Motor neuron (in vitro differentiated cells): ENCODE results near the gene KRTAP5-5. TPM values are rescaled to one million over a fixed set of nuclear protein-coding genes. Genes with fewer than 3 reads are reported as not detected.
A peak's percentile ranks its signal among the peaks of the same experiment; 100 is the strongest.

Source experiments
- ATAC-seq, 8 experiments: fragments of 200-7000 bp; cut with Tn5 transposase; replicated peaks in 6 of 8; 2 replicates each; pipeline ENCODE4 v1.8.0; 2021; ENCODE audit warnings: mild to moderate bottlenecking in 8 of 8, moderate library complexity in 8 of 8
- H3K27ac ChIP-seq, 2 donors: fragments of 250-450 bp; sonication (Bioruptor Pico); 2 replicates each; pipeline ENCODE4 v1.9.0; 2021; ENCODE audit warnings: antibody characterized with exemption in 2 of 2, mild to moderate bottlenecking in 2 of 2, moderate library complexity in 1 of 2
- H3K4me1 ChIP-seq, 2 donors: fragments of 250-450 bp; sonication (Bioruptor Pico); replicated peaks in 1 of 2; 2 replicates each; pipeline ENCODE4 v1.6.1; 2021; ENCODE audit warnings: antibody characterized with exemption in 2 of 2, mild to moderate bottlenecking in 2 of 2, moderate library complexity in 1 of 2
- H3K4me3 ChIP-seq, 5 donors: fragments of 250-450 bp; sonication (Bioruptor Pico); 2 replicates each; pipeline ENCODE4 v1.9.0; 2021; ENCODE audit warnings: antibody characterized with exemption in 5 of 5, mild to moderate bottlenecking in 5 of 5, moderate library complexity in 4 of 5
- WGBS, 10 experiments: fragments of 450-650 bp; shearing (Covaris generic); methylation state at CpG; one replicate each; pipeline ENCODE4 v1.0.0; 2022; 5-methylcytosine and 5-hydroxymethylcytosine counted together
- in situ Hi-C, 9 experiments: fragments of 400-800 bp; cut with MboI; loops; one replicate each; pipeline ENCODE4 v1.15.0; 2021; ENCODE audit warnings: low sequenced_read_pairs in 9 of 9, low pct_unique_long_range_greater_than_20kb in 2 of 9; ENCODE audit not compliant: unreplicated experiment in 9 of 9
- total RNA-seq, 8 experiments: library from RNA; unstranded; fragments of 300-600 nt; gene quantifications; 2 replicates each; pipeline versions ENCODE4 v1.2.3 to v1.2.4, GENCODE V29; 2022

The KRTAP5-5 gene
- total RNA-seq, 8 experiments from 2014 or later, result not detected

GRCh38 chr11:1619449-1619848 is 10.1 kb upstream of the KRTAP5-5 start:
- WGBS, 10 experiments, result 0 to 65% (median 44%) methylated on average over 1 to 10 of the region's 10 CpGs; no CpG with 5 or more reads in 1 of the 10 experiments
- ATAC-seq, result peak in 1 of 8 experiments; percentile 22
- in situ Hi-C loops, result no loop called here
- no peak overlapping the region for H3K27ac ChIP-seq
- H3K4me3 ChIP-seq, result no peak overlapping the region
- no peaks in the 10 kb centered on the region for H3K4me1 ChIP-seq

- in situ Hi-C loops, result no loop called here
- H3K27ac ChIP-seq, result no peak within 1 kb of the TSS
- WGBS, 10 experiments, result 57 to 71% (median 67%) methylated on average over 1 of the region's 1 CpG; no CpG with 5 or more reads in 7 of the 10 experiments
Observed at GRCh38 chr11:1622086-1622485, 7.5 kb upstream of the KRTAP5-5 start, which contains the start of gene KRTAP5-4. KRTAP5-4 (minus strand) TSS chr11:1622138; CDS start chr11:1622093, 45 bp downstream.

GRCh38 chr11:1623716-1624115 is 5.9 kb upstream of the KRTAP5-5 start:
- Histone ChIP-seq H3K4me3 (no peak overlapping the region), H3K4me1 (peaks cover 0 to 3% of the 10 kb centered on the region in 2 donors), H3K27ac (no peak overlapping the region)
- in situ Hi-C loops, result no loop called here
- no peak for ATAC-seq
- WGBS, 10 experiments, result 36 to 81% (median 69%) methylated on average over 3 to 6 of the region's 9 CpGs; no CpG with 5 or more reads in 4 of the 10 experiments

More at GRCh38 chr11:1622086-1622485, 7.5 kb upstream of the KRTAP5-5 start, which contains the start of gene KRTAP5-4:
- no peak for ATAC-seq
- Histone ChIP-seq H3K4me3 (no peak within 1 kb of the TSS), H3K4me1 (no peaks in the 10 kb centered on the region)

- Histone ChIP-seq H3K27ac (no peak overlapping the region), H3K4me1 (peaks cover 0 to 6% of the 10 kb centered on the region in 2 donors), H3K4me3 (no peak overlapping the region)
- in situ Hi-C loops, result loop anchor here in 1 of 9 experiments (25.0 kb wide), 1 partner anchor 538 kb away; the partner anchor contains the start of genes INS and TH
- ATAC-seq, result no peak
- WGBS, 10 experiments, result 50 to 83% (median 72%) methylated on average over 2 to 16 of the region's 16 CpGs; no CpG with 5 or more reads in 2 of the 10 experiments
Observed at GRCh38 chr11:1624621-1625020, 5.0 kb upstream of the KRTAP5-5 start.

- 83 to 84% methylated on average over 5 to 9 of the region's 13 CpGs; no CpG with 5 or more reads in 8 of the 10 experiments for WGBS, 10 experiments
Observed at GRCh38 chr11:1625541-1625940, 4.0 kb upstream of the KRTAP5-5 start.

GRCh38 chr11:1628506-1629325 is 859 bp upstream of the KRTAP5-5 start:
- ATAC-seq, result peak; percentile 72 to 98 (median 96)
- peaks cover 0 to 6% of the 10 kb centered on the region in 2 donors for H3K4me1 ChIP-seq
- H3K4me3 ChIP-seq, result no peak overlapping the region
- in situ Hi-C loops, result loop anchor here in 1 of 9 experiments (25.0 kb wide), 1 partner anchor 534 kb away; the partner anchor contains the start of genes INS and TH
- no peak overlapping the region for H3K27ac ChIP-seq
- 0 to 84% (median 13%) methylated on average over 1 to 15 of the region's 35 CpGs; no CpG with 5 or more reads in 5 of the 10 experiments for WGBS, 10 experiments

More at GRCh38 chr11:1625541-1625940, 4.0 kb upstream of the KRTAP5-5 start:
- Histone ChIP-seq H3K4me1 (peaks cover 0 to 6% of the 10 kb centered on the region in 2 donors), H3K4me3 (no peak overlapping the region), H3K27ac (no peak overlapping the region)
- in situ Hi-C loops, result loop anchor here in 1 of 9 experiments (25.0 kb wide), 1 partner anchor 537 kb away; the partner anchor contains the start of genes INS and TH
- no peak for ATAC-seq

GRCh38 chr11:1630271-1630670 is 696 bp downstream of the KRTAP5-5 start:
- H3K4me1 ChIP-seq, result peaks cover 0 to 6% of the 10 kb centered on the region in 2 donors
- WGBS, 10 experiments, result 0% methylated on average over 1 of the region's 2 CpGs; no CpG with 5 or more reads in 9 of the 10 experiments
- no peak for ATAC-seq
- in situ Hi-C loops, result loop anchor here in 1 of 9 experiments (25.0 kb wide), 1 partner anchor 532 kb away; the partner anchor contains the start of genes INS and TH
- no peak overlapping the region for H3K4me3 ChIP-seq
- no peak overlapping the region for H3K27ac ChIP-seq

GRCh38 chr11:1631066-1631568 is 1.5 kb downstream of the KRTAP5-5 start:
- WGBS, 10 experiments, result 40 to 41% methylated on average over 1 to 4 of the region's 13 CpGs; no CpG with 5 or more reads in 8 of the 10 experiments
- no peak for ATAC-seq
- no peak overlapping the region for H3K27ac ChIP-seq
- H3K4me3 ChIP-seq, result no peak overlapping the region
- in situ Hi-C loops, result loop anchor here in 1 of 9 experiments (25.0 kb wide), 1 partner anchor 531 kb away; the partner anchor contains the start of genes INS and TH
- H3K4me1 ChIP-seq, result peaks cover 0 to 6% of the 10 kb centered on the region in 2 donors

- H3K4me3 ChIP-seq, result no peak overlapping the region
- 20 to 60% (median 48%) methylated on average over 2 to 3 of the region's 11 CpGs; no CpG with 5 or more reads in 5 of the 10 experiments for WGBS, 10 experiments
- in situ Hi-C loops, result loop anchor here in 1 of 9 experiments (25.0 kb wide), 1 partner anchor 530 kb away; the partner anchor contains the start of genes INS and TH
- no peak overlapping the region for H3K27ac ChIP-seq
- H3K4me1 ChIP-seq, result peaks cover 0 to 6% of the 10 kb centered on the region in 2 donors
- ATAC-seq, result no peak
Observed at GRCh38 chr11:1632053-1632714, 2.6 kb downstream of the KRTAP5-5 start.

GRCh38 chr11:1633864-1634263 is 4.3 kb downstream of the KRTAP5-5 start:
- no peak overlapping the region for H3K27ac ChIP-seq
- WGBS, 10 experiments, result 58 to 80% methylated on average over 3 to 6 of the region's 10 CpGs; no CpG with 5 or more reads in 8 of the 10 experiments
- H3K4me1 ChIP-seq, result peaks cover 0 to 2% of the 10 kb centered on the region in 2 donors
- no peak overlapping the region for H3K4me3 ChIP-seq
- ATAC-seq, result no peak
- in situ Hi-C loops, result loop anchor here in 1 of 9 experiments (25.0 kb wide), 1 partner anchor 528 kb away; the partner anchor contains the start of genes INS and TH

- H3K4me1 ChIP-seq, result no peaks in the 10 kb centered on the region
- 17 to 100% (median 80%) methylated on average over 1 to 7 of the region's 19 CpGs; no CpG with 5 or more reads in 2 of the 10 experiments for WGBS, 10 experiments
- no peak overlapping the region for H3K4me3 ChIP-seq
- H3K27ac ChIP-seq, result no peak overlapping the region
- no peak for ATAC-seq
- in situ Hi-C loops, result loop anchor here in 1 of 9 experiments (25.0 kb wide), 1 partner anchor 526 kb away; the partner anchor contains the start of genes INS and TH
Observed at GRCh38 chr11:1636291-1636950, 6.8 kb downstream of the KRTAP5-5 start.

- no peak for ATAC-seq
- in situ Hi-C loops, result loop anchor here in 1 of 9 experiments (25.0 kb wide), 1 partner anchor 525 kb away; the partner anchor contains the start of genes INS and TH
- WGBS, 10 experiments, result 47 to 100% (median 69%) methylated on average over 1 to 2 of the region's 2 CpGs; no CpG with 5 or more reads in 1 of the 10 experiments
- Histone ChIP-seq H3K4me1 (no peaks in the 10 kb centered on the region), H3K4me3 (no peak overlapping the region), H3K27ac (no peak overlapping the region)
Observed at GRCh38 chr11:1637628-1638027, 8.1 kb downstream of the KRTAP5-5 start.
